GM21717 (cell line): Measurements from ENCODE around the gene SMARCE1.
"Not testable (repeated sequence)": the region's sequence is repeated elsewhere in the genome, so short reads cannot be mapped to it uniquely, and the experiment has no call there.

Experiments used
- ATAC-seq: cut with Tn5 transposase; IDR thresholded peaks from one replicate; pipeline ENCODE4 v1.9.1; 2021; ENCODE audit warnings: mild to moderate bottlenecking, moderate library complexity; ENCODE audit not compliant: unreplicated experiment

The SMARCE1 gene

DNA sequence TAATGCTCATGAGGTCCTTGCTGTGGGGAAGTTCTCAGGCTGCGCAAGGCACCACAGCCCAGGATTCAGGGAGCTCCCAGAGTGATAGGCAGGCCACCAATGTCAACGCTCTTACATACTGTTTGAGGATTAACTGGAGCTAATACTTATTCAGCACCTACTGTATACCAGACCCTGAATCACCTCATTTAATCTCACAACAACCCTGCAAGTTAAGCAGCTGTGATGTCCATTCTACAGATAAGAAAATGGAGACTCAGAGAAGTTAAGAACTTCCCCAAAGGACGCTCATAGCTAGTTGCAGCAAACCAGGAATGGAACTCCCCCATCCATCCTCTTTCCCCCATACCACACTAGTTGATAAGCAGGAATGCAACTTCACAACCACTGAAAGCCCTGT lies 56.9 kb downstream of the SMARCE1 start:
- ATAC-seq = no peak

DNA sequence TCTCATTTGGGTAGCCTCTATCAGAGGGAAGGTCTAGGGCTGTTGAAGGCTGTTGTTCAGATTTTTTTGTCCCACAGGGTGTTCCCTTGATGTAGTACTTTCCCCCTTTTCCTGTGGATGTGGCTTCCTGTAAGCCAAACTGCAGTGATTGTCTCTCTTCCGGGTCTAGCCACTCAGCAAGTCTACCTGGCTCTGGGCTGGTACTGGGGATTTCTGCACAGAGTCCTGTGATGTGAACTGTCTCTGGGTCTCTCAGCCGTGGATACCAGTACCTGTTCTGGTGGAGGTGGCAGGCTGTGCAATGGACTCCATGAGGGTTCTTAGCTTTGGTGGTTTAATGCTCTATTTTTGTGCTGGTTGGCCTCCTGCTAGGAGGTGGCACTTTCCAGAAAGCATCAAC lies 59.1 kb downstream of the SMARCE1 start:
- ATAC-seq = no peak

DNA sequence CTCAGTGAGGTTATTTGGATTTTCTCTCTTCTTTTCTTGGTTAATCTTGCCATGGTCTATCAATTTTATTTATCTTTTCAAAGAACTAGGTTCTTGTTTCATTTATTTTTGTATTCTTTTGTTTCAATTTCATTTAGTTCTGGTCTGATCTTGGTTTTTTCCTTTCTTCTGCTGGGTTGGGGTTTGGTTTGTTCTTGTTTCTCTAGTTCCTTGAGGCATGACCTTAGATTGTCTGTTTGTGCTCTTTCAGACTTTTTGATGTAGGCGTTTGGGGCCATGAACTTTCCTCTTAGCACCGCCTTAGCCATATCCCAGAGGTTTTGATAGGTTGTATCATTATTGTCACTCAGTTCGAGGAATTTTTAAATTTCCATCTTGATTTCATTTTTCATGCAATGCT lies 61.4 kb downstream of the SMARCE1 start:
- not testable (repeated sequence) for ATAC-seq

DNA sequence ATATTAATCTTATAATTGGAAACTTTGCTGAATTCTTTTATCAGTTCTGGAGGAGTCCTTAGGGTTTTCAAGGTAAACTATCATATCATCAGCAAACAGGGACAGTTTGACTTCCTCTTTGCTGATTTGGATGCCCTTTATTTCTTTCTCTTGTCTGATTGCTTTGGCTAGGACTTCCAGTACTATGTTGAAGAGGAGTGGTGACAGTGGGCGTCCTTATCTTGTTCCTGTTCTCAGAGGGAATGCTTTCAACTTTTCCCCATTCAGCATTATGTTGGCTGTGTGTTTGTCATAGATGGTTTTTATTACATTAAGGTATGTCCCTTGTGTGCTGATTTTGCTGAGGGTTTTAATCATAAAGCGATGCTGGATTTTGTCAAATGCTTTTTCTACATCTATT lies 62.7 kb downstream of the SMARCE1 start:
- ATAC-seq = not testable (repeated sequence)

DNA sequence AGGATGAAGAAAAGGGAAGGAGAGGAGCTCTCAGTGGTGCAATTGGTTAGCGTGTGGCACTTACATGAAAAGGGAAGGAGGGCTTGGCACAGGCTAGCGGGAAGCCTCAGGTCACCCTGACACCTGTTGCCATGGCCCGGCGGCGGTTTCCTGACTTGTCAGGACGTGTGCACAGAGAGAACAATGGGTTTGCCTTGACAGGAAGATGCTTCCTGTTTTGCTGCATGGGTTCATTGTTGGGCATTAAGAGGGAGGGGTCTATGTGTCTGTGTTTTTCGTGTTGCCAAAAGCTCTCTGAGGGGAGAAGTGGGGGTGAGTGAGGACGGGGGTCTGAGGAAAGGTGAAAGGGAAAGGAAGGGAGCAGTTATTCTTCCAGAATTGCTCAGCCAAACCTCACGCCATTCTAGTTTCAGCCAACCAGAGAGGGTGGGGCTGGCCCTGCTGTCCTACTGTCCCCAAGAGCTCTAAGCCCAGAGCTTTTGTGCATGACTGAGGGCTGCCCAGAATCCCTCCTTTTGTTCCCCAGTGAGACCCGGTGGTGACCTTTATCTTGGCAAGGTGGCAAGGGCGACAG lies 65.2 kb downstream of the SMARCE1 start:
- ATAC-seq = peak; percentile 85

DNA sequence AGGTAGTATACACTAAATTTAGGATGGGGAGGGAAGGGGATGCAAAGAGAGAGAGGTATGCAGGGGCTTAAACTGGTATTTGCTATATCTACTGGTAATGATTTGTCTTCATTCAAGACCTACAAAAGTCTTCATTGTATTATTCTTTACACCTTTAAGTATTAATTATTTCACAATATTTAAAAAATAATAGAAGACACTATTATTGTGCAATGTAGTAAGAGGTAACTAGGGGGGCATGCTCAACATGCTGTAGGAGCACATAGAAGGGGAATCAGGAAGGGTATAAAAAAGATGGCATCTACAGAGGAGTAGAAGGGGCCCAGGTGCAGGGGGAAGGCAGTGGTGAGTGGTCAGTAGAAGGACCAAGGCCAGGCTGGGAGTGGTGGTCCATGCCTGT lies 67.5 kb downstream of the SMARCE1 start:
- ATAC-seq = no peak

DNA sequence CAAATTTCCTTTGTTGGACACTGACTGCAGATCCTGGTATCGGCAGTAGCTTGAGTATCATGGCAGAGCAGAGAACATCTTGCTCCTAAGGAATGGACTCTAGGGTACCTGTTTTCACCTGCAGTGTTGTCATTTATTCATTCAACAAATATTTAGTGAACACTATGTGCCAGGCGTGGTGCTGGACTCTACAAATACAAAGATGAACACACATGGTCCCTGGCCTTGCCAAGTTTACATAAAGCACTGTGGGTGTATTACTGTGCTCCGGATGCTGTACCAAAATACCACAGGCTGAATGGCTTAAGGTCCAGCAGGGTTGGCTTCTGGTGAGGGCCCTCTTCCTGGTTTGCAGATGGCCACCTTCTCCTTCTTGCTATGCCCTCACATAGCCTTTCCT lies 68.1 kb downstream of the SMARCE1 start:
- no peak for ATAC-seq

DNA sequence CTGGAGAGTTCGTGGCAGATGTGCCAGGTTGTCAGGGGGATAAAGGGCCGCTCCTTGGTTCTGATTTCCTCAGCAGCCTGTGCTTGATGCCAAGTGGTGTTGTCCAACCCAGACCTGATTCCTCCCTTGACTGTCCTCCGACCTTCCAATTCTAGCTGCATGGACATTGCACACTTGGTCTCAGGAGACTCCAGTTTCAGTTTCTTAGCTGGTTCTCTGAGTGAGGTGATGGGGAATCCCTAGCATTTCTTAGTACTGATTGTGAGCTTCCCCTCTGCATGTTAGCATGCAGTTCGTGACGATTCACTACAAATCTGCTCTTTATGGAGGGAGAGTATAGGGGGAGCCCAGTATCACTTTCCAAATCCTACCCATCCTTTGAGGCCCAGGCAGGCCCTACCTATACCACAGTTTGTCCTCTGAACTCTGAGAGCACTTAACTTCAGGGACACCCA lies 70.0 kb downstream of the SMARCE1 start:
- ATAC-seq = peak; percentile 51

DNA sequence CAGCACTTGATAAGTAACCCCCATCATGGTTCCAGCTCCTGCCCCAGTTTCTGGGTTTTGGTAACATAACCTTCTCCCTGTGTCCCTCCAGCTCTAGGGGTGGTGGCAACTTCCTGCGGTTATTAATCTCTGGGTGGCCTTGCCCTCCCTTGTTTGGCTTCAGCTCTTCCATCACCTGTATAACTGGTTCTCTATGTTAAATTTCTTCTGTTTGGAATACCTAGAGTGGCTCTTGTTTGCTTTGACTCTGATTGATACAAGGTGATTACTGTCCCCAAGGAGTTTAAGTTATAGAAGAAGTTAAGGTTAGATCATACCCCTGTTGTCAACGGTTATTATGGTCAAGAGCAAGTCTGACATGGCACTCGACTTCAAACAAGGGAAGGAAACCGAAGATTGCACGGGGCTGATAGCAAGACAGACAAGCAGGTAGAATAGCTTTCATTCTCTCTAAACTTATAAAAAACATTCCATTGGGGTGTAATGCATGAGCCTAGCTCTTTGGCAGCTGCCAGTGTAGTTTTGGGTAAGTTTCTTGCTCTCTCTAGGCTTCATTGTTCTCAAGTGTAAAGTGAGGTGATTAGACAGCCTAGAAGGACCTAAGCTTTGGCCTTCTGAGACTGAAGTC lies 71.4 kb downstream of the SMARCE1 start:
- ATAC-seq = no peak
